ENCODE measurements around the gene DNMT1.

DNMT1 gene

GRCh38 chr19:10092648-10093294 lies 102.0 kb downstream of the DNMT1 start:
- no peak for FAIRE-seq

- no peak for FAIRE-seq
Measured at GRCh38 chr19:10091895-10092641, 102.7 kb downstream of the DNMT1 start.

GRCh38 chr19:10091370-10091687 lies 103.4 kb downstream of the DNMT1 start:
- no peak for FAIRE-seq

GRCh38 chr19:10089801-10090375 lies 104.9 kb downstream of the DNMT1 start:
- no peak for FAIRE-seq

GRCh38 chr19:10088949-10089554 lies 105.7 kb downstream of the DNMT1 start:
- no peak for FAIRE-seq

- FAIRE-seq: no peak
Measured at GRCh38 chr19:10087296-10088061, 107.3 kb downstream of the DNMT1 start.

- no peak for FAIRE-seq
Measured at GRCh38 chr19:10086591-10087192, 108.1 kb downstream of the DNMT1 start.

- FAIRE-seq: no peak
Measured at GRCh38 chr19:10085641-10086590, 108.8 kb downstream of the DNMT1 start, which contains the start of gene SHFL. SHFL (plus strand) TSS chr19:10086317; CDS start chr19:10086428, 111 bp downstream.

- no peak for FAIRE-seq
Measured at GRCh38 chr19:10084803-10085202, 110.0 kb downstream of the DNMT1 start.

- FAIRE-seq: no peak
Measured at GRCh38 chr19:10083911-10084310, 110.8 kb downstream of the DNMT1 start.
